NT2/D1 (cell line): ENCODE measurements around the gene KCNA1.

Source experiments
- SUZ12 ChIP-seq: IDR thresholded peaks from 2 replicates; pipeline ENCODE4 v1.6.1; 2011; ENCODE audit not compliant: insufficient read length, insufficient read depth; ENCODE audit errors: extremely low read depth
- YY1 ChIP-seq: IDR thresholded peaks from 2 replicates; pipeline ENCODE4 v1.6.1; 2011; ENCODE audit not compliant: insufficient read length, insufficient read depth
- ZNF274 ChIP-seq: IDR thresholded peaks from 2 replicates; pipeline ENCODE4 v1.6.1; 2011; ENCODE audit warnings: mild to moderate bottlenecking, low read depth, low read length

- TF ChIP-seq SUZ12 (no peak), ZNF274 (no peak), YY1 (no peak)
These were observed 37.5 kb downstream of the KCNA1 start for GRCh38 chr12:4947253-4947652.
